ENCODE data around the gene SEC16B. TPM values are rescaled to one million over a fixed set of nuclear protein-coding genes. Genes with fewer than 3 reads are reported as not detected.

Gene SEC16B
- total RNA-seq (2021; ENCODE audit: unreplicated experiment) (0.39 TPM), Bru-seq, nascent RNA (percentile 36 among the genes with signal in this experiment), BruChase-seq, experiment 1, labeled RNA remaining after a 2-hour chase (percentile 37 among the genes with signal in this experiment), BruChase-seq, experiment 2, labeled RNA remaining after a 6-hour chase (percentile 11 among the genes with signal in this experiment)
- polyA plus RNA-seq (2012; ENCODE audit: insufficient read length), result 3.7 TPM
- long read RNA-seq, result 0 reads

- Histone ChIP-seq H3K27me3 (ENCODE audit: control insufficient read depth, insufficient read depth, low read length) (no peaks in the 10 kb centered on the region), H3K36me3 (ENCODE audit: control insufficient read depth, insufficient read depth, low read length) (no peaks in the 10 kb centered on the region), H3K9me3 (ENCODE audit: control insufficient read depth, insufficient read depth, low read depth, low read length) (no peaks in the 10 kb centered on the region), H3K4me3 (ENCODE audit: low read depth in 2 of 2, low read length in 2 of 2) (peak within 1 kb of the TSS in 1 of 2 experiments; percentile 24; a peak in 1 of 4 replicates), H3K27ac (ENCODE audit: low read length) (no peak within 1 kb of the TSS), H3K4me1 (ENCODE audit: control insufficient read depth, insufficient read depth, low read length) (no peaks in the 10 kb centered on the region)
- no TSS peak for BruUV-seq (replicated peaks)
- in situ Hi-C loops (cut with HindIII; ENCODE audit: low pct_unique_long_range_greater_than_20kb, low sequenced_read_pairs), result no loop called here
- TF ChIP-seq CTCF (IDR thresholded peaks at IDR 0.05) (no peak), REST (IDR thresholded peaks at IDR 0.05; ENCODE audit: insufficient read depth in 1 of 2, low read depth in 2 of 2, low read length in 1 of 2) (no peak), POLR2AphosphoS5 (IDR thresholded peaks at IDR 0.05; ENCODE audit: low read depth, low read length) (no peak), SIN3A (IDR thresholded peaks at IDR 0.05; ENCODE audit: borderline replicate concordance, insufficient read depth, low read depth, low read length) (no peak), TCF7L2 (IDR thresholded peaks at IDR 0.05; ENCODE audit: low read depth, low read length) (no peak)
- intact Hi-C loops (cut with micrococcal nuclease; ENCODE audit: unreplicated experiment), result loop anchor here (10.0 kb wide), 1 partner anchor 315 kb away; no protein-coding TSS in a partner anchor
- ATAC-seq (0 out of 2 replicates have a peak, but pooled peaks have one; percentile 34), DNase-seq (ENCODE audit: low read depth, low spot score) (no peak)
- POLR2A ChIA-PET, result no interaction called here
- CTCF ChIA-PET, result no interaction called here
These were observed at the start of gene SEC16B for GRCh38 chr1:177969825-177970371. Gene SEC16B, minus strand, starts transcription at chr1:177970058. Its CDS starts 2,077 bp downstream, at chr1:177967981.

DNA sequence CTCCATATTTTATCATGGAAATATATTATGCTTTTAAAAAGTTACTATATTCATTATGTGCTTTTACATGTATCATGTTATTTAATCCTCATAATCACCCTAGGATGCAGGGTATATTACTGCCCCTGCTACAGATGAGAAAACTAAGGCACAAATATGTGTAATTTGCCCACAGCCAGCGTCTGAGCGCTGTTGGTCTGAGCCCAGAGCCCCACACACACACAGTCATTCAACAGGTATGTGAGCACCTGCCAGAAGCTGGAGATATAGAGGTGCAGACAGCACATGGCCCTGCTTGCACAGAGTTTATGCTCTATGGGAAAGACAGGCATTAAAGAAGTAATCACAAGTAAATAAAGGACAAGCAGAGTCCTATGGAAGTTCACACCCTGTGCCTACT, 49.8 kb upstream of the SEC16B start:
- CTCF ChIA-PET, result no interaction called here
- no peak for ATAC-seq
- Histone ChIP-seq H3K9me3 (ENCODE audit: control insufficient read depth, insufficient read depth, low read depth, low read length) (peaks cover 6% of the 10 kb centered on the region; the same call in 1 of the 2 replicates), H3K4me3 (ENCODE audit: low read depth in 2 of 2, low read length in 2 of 2) (no peak overlapping the region), H3K27me3 (ENCODE audit: control insufficient read depth, insufficient read depth, low read length) (no peaks in the 10 kb centered on the region), H3K27ac (ENCODE audit: low read length) (no peak overlapping the region), H3K4me1 (ENCODE audit: control insufficient read depth, insufficient read depth, low read length) (no peaks in the 10 kb centered on the region), H3K36me3 (ENCODE audit: control insufficient read depth, insufficient read depth, low read length) (no peaks in the 10 kb centered on the region)
- intact Hi-C loops (cut with micrococcal nuclease; ENCODE audit: unreplicated experiment) (no loop called here), in situ Hi-C loops (cut with HindIII; ENCODE audit: low pct_unique_long_range_greater_than_20kb, low sequenced_read_pairs) (no loop called here)
- POLR2A ChIA-PET, result no interaction called here
- no TSS peak for BruUV-seq (replicated peaks)
- TF ChIP-seq TCF7L2 (IDR thresholded peaks at IDR 0.05; ENCODE audit: low read depth, low read length), result no peak
- no peak for TF ChIP-seq CTCF (IDR thresholded peaks at IDR 0.05)
- no peak for TF ChIP-seq POLR2AphosphoS5 (IDR thresholded peaks at IDR 0.05; ENCODE audit: low read depth, low read length)
- TF ChIP-seq SIN3A (IDR thresholded peaks at IDR 0.05; ENCODE audit: borderline replicate concordance, insufficient read depth, low read depth, low read length), result no peak
- no peak for TF ChIP-seq REST (IDR thresholded peaks at IDR 0.05; ENCODE audit: insufficient read depth in 1 of 2, low read depth in 2 of 2, low read length in 1 of 2)
- DNase-seq (ENCODE audit: low read depth, low spot score), result no peak

Data from Panc1 (cell line).